IgD-negative memory B cell (primary cell): Measurements from ENCODE around the gene WBP11. TPM values are rescaled to one million over a fixed set of nuclear protein-coding genes. Genes with fewer than 3 reads are reported as not detected.
"Not testable (repeated sequence)": the region's sequence is repeated elsewhere in the genome, so short reads cannot be mapped to it uniquely, and the experiment has no call there.

ENCODE experiments used
- H3K27ac Mint-ChIP-seq, 3 donors: one replicate each; pipeline ENCODE4 v1.8.0; 2020 to 2022; ENCODE audit warnings: mild to moderate bottlenecking in 3 of 3, mixed read lengths in 3 of 3, moderate library complexity in 1 of 3
- H3K27me3 Mint-ChIP-seq: one replicate; pipeline ENCODE4 v1.8.0; 2021; ENCODE audit warnings: mixed read lengths
- H3K36me3 Mint-ChIP-seq: one replicate; pipeline ENCODE4 v1.8.0; 2020; ENCODE audit warnings: mild to moderate bottlenecking, mixed read lengths
- H3K4me1 Mint-ChIP-seq, 3 donors: one replicate each; pipeline ENCODE4 v1.8.0; 2020 to 2022; ENCODE audit warnings: mixed read lengths in 3 of 3, mild to moderate bottlenecking in 1 of 3
- H3K4me3 Mint-ChIP-seq, 4 donors: one replicate each; pipeline ENCODE4 v1.8.0; 2020 to 2022; ENCODE audit warnings: mild to moderate bottlenecking in 4 of 4, mixed read lengths in 4 of 4, moderate library complexity in 3 of 4
- H3K9me3 Mint-ChIP-seq, 3 donors: one replicate each; pipeline ENCODE4 v1.8.0; 2020 to 2021; ENCODE audit warnings: mixed read lengths in 3 of 3, mild to moderate bottlenecking in 1 of 3
- polyA plus RNA-seq: library from polyadenylated mRNA; unstranded; fragments of 300-500 nt; fragmentation: Illumina TruSeq; gene quantifications from one replicate; pipeline ENCODE4 v1.2.3, GENCODE V29; 2021

WBP11 gene
- polyA plus RNA-seq, 1 donor from 2014 or later, result 59.3 TPM

DNA sequence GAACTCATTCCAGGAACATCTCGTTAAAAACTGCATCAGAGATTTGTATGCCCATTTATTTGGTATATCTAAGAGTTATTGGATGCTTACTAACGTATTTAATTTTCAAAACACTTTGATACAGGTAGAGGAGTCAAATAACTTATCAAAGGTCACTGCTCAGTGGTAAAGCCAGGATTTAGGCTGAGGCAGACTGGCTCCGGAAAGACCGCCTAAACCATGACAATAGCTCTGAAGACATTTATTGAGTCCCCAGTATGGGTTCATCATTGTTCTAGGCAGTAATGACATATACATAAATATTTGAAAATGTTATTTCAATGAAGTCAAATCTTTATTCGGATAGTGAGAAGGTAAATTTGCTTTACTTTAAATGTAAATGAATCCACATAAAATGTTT, 30.3 kb downstream of the WBP11 start:
- Mint-ChIP-seq H3K27ac (peak overlapping the region in 2 of 3 donors; percentile 79 to 86), H3K36me3 (no peaks in the 10 kb centered on the region), H3K4me3 (peak overlapping the region; percentile 12 to 97 (median 73)), H3K4me1 (peaks cover 34 to 43% (median 39%) of the 10 kb centered on the region in 3 donors), H3K9me3 (peaks cover 0 to 3% (median 0%) of the 10 kb centered on the region in 3 donors), H3K27me3 (no peaks in the 10 kb centered on the region)

DNA sequence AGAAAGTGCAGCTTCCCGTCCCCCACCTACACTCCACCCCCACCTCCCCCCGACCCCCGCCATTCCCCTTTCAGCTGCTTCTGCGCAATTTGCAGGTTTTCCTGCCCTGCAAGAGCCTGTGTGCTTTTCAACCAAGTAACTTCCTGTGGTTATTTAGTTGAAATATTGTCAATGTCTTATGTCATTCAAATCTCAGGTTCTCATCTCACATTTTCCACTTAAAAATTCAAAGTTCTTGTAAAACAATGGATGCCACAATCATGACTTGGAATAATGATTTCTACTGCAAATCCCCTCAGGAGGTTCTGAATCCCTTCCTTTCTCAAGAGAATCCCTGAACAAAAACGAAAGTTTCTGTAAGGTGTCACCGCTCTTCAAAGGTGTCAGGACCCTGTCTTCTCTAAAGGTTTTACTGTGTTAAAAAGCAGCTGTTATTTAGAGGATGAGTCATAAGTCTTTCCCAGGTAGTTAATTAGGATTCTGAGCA, 31.6 kb downstream of the WBP11 start:
- H3K4me3 Mint-ChIP-seq, result peak overlapping the region; percentile 69 to 97 (median 80)
- H3K4me1 Mint-ChIP-seq, result peaks cover 35 to 53% (median 47%) of the 10 kb centered on the region in 3 donors
- peaks cover 10% of the 10 kb centered on the region for H3K36me3 Mint-ChIP-seq
- peak overlapping the region; percentile 86 to 100 (median 91) for H3K27ac Mint-ChIP-seq
- no peaks in the 10 kb centered on the region for H3K27me3 Mint-ChIP-seq
- H3K9me3 Mint-ChIP-seq, result peaks cover 0 to 4% (median 3%) of the 10 kb centered on the region in 3 donors

DNA sequence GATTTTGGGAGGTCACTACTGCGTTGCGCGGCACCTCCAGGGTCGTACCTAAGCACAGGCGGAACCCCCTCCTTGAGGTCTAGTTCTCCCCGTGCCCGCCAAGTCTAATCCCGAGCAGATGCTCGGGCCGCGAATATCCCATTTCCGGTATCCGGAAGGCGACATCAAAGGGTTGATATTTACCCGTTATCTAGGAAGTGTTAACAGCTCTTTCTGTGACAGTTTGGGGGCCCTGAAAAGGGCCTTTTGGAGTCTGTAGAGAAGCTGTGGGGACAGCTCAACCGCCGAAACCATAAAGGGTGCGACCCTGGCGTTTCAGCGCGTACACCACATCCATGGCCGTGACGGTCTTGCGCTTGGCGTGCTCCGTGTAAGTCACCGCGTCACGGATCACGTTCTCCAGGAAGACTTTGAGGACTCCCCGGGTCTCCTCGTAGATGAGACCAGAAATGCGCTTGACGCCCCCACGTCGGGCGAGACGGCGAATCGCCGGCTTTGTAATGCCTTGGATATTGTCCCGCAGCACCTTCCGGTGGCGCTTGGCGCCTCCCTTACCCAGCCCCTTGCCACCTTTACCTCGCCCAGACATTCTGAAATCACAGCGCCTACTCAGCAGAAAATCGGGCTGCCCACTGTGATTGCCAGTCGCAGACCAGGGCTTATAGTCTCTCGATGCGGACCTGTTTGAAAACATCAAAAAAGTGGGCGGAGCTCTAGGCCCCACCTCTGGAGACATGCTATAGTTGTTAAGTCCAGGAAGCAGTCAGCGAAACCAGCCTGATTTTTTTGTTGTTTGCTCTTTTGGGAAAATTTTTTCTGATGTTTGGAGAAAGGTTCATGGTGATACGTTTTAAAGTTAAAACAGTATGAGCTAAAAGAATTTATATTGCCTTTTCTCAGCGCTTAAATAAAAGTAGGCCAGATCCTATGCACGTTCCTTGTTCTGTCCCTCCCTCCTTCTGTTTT, 32.5 kb downstream of the WBP11 start:
- H3K4me3 Mint-ChIP-seq, result peak overlapping the region; percentile 89 to 99 (median 99)
- peak overlapping the region; percentile 91 to 100 (median 99) for H3K27ac Mint-ChIP-seq
- H3K36me3 Mint-ChIP-seq, result peaks cover 15% of the 10 kb centered on the region
- peaks cover 1 to 10% (median 3%) of the 10 kb centered on the region in 3 donors for H3K9me3 Mint-ChIP-seq
- H3K4me1 Mint-ChIP-seq, result peaks cover 31 to 47% (median 44%) of the 10 kb centered on the region in 3 donors
- no peaks in the 10 kb centered on the region for H3K27me3 Mint-ChIP-seq

DNA sequence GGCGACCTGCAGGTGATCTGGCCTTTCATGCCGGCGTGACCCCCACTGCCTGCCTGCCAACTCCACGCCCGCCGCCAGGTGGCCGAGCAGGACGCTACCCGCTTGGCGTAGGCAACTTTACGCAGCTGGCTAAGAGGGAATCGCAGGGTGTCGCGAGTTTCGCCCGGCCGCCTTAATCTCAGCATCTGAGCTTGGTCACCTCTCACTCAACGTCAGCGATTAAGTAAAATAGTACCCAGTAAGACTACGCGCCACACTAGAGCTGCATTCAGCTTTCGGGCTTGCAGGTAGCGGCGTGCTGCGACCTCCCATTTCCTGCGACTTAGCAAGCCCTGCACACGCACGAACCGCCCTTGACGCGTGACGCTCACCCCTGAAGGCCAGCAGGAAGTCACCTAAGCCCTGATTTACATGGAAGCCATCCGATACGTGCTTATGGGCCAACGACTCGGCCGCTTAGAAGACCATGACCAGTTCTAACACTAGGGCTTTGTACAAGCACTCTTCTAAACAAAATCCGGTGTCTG, 33.2 kb downstream of the WBP11 start:
- Mint-ChIP-seq H3K9me3 (peaks cover 1 to 13% (median 3%) of the 10 kb centered on the region in 3 donors), H3K36me3 (peaks cover 19% of the 10 kb centered on the region), H3K27me3 (no peaks in the 10 kb centered on the region), H3K27ac (peak overlapping the region; percentile 91 to 100 (median 99)), H3K4me3 (peak overlapping the region; percentile 89 to 99 (median 99)), H3K4me1 (peaks cover 25 to 43% (median 41%) of the 10 kb centered on the region in 3 donors)

DNA sequence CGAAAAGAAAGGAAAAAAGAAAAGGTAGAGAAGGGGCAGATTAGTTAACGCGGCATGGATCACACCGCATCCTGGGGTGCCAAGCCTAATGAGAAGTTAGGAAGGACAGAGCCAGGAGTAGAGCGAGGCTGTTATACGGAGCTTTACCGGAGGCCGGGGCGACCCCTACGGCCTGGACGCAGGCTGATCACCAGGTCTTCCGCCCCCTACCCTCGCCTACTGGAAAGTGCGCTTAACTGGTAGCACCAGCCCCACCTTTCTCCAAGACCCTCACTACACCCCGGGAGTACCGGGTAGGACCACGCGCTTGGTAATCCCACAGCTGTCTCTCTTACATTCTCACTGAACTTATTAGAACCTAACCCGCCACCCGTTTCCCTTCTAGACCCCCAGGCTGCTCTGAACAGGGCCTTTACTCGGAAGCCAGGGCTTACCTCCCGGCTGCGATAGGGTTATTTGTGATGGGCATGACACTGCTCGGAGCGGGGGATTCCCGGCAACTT, 33.8 kb downstream of the WBP11 start:
- Mint-ChIP-seq H3K27ac (peak overlapping the region; percentile 91 to 100 (median 99)), H3K9me3 (peaks cover 1 to 13% (median 3%) of the 10 kb centered on the region in 3 donors), H3K4me3 (peak overlapping the region; percentile 89 to 99 (median 99)), H3K4me1 (peaks cover 24 to 40% (median 37%) of the 10 kb centered on the region in 3 donors), H3K27me3 (no peaks in the 10 kb centered on the region), H3K36me3 (peaks cover 20% of the 10 kb centered on the region)

DNA sequence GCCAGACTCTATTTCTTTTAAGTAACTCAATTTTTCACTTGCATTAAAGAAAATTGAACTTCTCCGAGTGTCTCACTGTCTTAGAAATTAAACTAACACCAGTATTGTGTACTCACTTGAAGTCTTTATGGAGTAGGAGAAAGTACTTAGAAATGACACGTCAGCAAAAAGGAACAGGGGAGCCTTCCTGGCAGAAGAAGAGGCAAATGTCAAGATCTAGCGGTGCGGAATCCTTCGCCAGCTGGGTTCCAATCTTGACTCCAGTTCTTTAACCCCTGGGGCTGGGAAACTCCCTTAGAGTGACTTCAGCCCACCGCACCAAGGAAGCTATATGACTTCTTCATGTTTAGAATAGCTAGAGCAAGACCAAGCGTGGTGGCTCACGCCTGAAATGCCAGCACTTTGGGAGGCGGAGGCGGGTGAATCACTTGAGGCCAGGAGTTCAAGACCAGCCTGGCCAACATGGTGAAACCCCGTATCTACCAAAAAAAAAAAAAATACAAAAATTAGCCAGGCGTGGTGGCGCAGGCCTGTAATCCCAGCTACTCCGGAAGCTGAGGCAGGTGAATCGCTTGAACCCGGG, 34.4 kb downstream of the WBP11 start:
- Mint-ChIP-seq H3K27ac (peak overlapping the region; percentile 91 to 100 (median 99)), H3K9me3 (peaks cover 1 to 13% (median 3%) of the 10 kb centered on the region in 3 donors), H3K27me3 (no peaks in the 10 kb centered on the region), H3K36me3 (peaks cover 20% of the 10 kb centered on the region), H3K4me3 (peak overlapping the region; percentile 89 to 99 (median 99)), H3K4me1 (peaks cover 18 to 34% (median 33%) of the 10 kb centered on the region in 3 donors)

DNA sequence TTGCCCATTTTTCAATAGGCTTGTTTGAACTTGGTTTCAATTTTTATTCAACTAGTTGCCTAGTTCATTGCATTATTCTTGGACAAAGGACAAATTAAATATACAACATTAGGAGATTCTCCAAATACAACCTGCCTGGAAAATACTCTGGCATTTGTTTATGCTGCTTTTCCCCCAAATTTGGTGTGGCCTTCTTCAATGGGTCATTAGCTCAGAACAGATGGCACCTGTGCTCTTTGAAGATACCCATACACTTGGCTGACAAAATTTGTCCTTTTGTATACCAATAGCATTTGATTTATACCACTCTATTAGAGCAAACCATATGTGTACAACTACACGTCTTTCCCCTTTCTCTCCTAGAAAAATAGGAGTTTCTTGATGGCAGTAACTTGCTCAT, 35.7 kb downstream of the WBP11 start:
- H3K27ac Mint-ChIP-seq, result peak overlapping the region in 1 of 3 donors; percentile 53
- H3K27me3 Mint-ChIP-seq, result no peaks in the 10 kb centered on the region
- H3K9me3 Mint-ChIP-seq, result peaks cover 1 to 13% (median 3%) of the 10 kb centered on the region in 3 donors
- H3K4me1 Mint-ChIP-seq, result peaks cover 16 to 35% (median 34%) of the 10 kb centered on the region in 3 donors
- H3K4me3 Mint-ChIP-seq, result peak overlapping the region in 3 of 4 donors; percentile 45 to 99 (median 99)
- peaks cover 22% of the 10 kb centered on the region for H3K36me3 Mint-ChIP-seq

DNA sequence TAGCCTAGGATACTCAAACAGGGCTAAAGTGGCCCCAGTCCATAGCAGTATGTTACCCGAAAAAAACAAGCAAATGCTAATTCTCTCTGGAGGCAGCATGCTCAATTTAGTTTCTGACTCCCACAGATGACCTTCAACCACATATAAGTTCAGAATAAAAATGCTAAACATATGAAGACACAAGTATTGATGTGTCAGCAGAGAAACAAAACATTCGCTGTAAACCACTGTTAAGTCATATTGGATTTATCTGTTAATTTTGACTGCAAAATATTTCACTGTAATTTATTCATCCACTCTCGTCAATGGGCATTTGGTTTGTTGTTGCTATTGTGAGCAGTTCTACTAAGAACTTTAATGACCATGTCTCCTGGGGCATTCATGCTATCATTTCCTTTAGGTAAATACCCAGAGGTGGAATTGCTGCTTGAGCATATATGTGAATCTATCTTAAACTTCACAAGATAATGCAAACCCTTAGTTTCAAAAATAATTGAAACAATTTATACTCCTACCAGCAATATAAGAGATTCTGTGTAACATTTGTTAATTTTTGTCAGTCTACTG, 36.5 kb downstream of the WBP11 start:
- peaks cover 1 to 22% (median 3%) of the 10 kb centered on the region in 3 donors for H3K9me3 Mint-ChIP-seq
- H3K4me3 Mint-ChIP-seq, result peak overlapping the region in 3 of 4 donors; percentile 33 to 76 (median 65)
- H3K36me3 Mint-ChIP-seq, result peaks cover 29% of the 10 kb centered on the region
- no peaks in the 10 kb centered on the region for H3K27me3 Mint-ChIP-seq
- H3K27ac Mint-ChIP-seq, result peak overlapping the region; percentile 64 to 84 (median 82)
- H3K4me1 Mint-ChIP-seq, result peaks cover 16 to 34% (median 31%) of the 10 kb centered on the region in 3 donors

DNA sequence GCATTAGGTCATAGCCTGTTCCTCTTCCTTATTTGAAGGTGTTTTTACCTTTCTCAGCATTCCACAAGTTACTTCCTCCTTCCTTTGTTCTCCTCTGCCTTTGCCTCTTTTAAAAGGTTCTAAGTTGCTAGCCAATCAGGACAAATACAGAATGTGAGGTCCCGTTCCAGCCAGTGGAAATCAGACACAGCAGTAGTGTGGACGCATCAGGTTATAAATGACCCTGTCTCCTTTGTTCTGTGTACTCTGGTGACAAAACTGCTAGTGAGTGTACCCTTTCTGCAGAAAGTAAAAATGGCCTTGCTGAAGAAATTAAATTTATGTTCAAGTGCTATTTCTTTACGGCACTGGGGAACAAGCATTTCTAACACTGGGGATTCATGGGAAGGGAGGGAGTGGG, 37.3 kb downstream of the WBP11 start:
- H3K9me3 Mint-ChIP-seq, result peaks cover 1 to 23% (median 3%) of the 10 kb centered on the region in 3 donors
- H3K27ac Mint-ChIP-seq, result peak overlapping the region in 1 of 3 donors; percentile 50
- peaks cover 13 to 28% (median 27%) of the 10 kb centered on the region in 3 donors for H3K4me1 Mint-ChIP-seq
- H3K27me3 Mint-ChIP-seq, result not testable (repeated sequence)
- peak overlapping the region in 1 of 4 donors; percentile 47 for H3K4me3 Mint-ChIP-seq
- H3K36me3 Mint-ChIP-seq, result peaks cover 33% of the 10 kb centered on the region

DNA sequence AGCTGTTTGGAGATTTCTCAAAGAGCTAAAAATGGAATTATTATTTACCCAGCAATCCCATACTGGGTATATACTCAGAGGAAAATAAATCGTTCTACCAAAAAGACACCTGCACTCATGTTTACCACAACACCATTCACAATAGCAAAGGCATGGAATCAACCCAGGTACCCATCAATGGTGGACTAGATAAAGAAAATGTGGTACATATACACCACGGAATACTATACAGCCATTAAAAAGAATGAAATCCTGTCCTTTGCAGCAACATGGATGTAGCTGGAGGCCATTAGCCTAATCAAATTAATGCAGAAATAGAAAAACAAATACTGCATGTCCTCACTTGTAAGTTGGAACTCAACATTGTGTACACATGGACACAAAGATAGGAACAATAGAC, 37.9 kb downstream of the WBP11 start:
- peak overlapping the region in 1 of 4 donors; percentile 47 for H3K4me3 Mint-ChIP-seq
- H3K4me1 Mint-ChIP-seq, result peaks cover 9 to 27% (median 27%) of the 10 kb centered on the region in 3 donors
- H3K27me3 Mint-ChIP-seq, result no peaks in the 10 kb centered on the region
- H3K27ac Mint-ChIP-seq, result peak overlapping the region in 1 of 3 donors; percentile 50
- peaks cover 1 to 23% (median 2%) of the 10 kb centered on the region in 3 donors for H3K9me3 Mint-ChIP-seq
- H3K36me3 Mint-ChIP-seq, result peaks cover 33% of the 10 kb centered on the region

DNA sequence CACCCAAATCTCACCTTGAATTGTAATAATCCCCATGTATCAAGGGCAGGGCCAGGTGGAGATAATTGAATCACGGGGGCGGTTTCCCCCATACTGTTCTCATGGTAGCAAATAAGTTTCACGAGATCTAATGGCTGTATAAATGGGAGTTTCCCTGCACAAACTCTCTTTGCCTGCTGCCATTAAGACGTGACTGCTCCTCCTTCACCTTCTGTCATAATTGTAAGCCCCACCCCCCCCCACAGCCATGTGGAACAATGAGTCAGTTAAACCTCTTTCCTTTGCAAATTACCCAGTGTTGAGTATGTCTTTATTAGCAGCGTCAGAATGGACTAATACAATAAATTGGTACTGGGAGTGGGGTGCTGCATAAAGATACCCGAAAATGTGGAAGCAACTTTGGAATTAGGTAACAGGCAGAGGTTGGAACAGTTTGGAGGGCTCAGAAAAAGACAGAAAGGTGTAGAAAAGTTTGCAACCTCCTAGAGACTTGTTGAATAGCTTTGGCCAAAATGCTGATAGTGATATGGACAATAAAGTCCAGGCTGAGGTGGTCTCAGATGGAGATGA, 43.5 kb downstream of the WBP11 start:
- not testable (repeated sequence) for H3K27me3 Mint-ChIP-seq, H3K27ac Mint-ChIP-seq, H3K4me3 Mint-ChIP-seq
- Mint-ChIP-seq H3K4me1 (peaks cover 6 to 12% (median 10%) of the 10 kb centered on the region in 3 donors), H3K9me3 (peaks cover 3 to 16% (median 5%) of the 10 kb centered on the region in 3 donors), H3K36me3 (peaks cover 22% of the 10 kb centered on the region)

DNA sequence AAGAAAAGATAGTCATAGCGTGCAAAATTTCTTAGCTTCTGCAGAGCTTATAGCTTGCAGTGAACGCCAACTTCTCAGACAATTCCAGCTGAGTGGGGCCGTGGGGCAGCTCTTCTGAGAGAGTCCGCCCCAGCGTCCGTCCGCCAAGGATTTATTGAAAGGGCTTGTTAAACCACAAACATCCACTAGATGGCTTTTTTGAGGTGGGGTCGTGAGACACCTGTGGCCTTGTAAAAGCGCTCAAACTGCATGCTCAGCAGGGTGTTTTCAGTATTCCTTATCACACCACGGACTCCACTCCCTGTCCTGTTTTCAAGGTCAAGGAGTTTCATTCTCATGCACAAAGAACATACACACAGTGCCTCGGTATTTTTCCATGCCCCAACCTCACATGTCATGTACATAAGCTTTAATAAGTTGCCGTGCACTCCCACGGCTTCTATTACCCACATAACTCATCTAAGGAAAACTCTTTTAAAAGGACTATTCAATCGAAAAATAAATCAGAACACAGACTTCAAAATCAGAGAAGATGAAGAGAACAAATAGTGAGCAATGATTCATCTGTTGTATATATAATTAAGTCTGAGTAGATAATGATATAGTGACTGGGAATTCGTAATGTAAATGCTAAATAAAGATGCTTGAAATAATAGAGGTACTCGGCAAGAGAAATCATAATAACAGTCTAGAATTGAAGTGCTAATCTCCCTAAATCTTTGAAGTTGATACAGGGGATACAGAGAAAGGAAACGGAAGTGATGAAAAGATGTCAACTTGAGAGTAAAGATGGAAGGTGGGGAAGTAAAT, 46.7 kb downstream of the WBP11 start:
- peaks cover 3 to 6% (median 5%) of the 10 kb centered on the region in 3 donors for H3K9me3 Mint-ChIP-seq
- peaks cover 3 to 14% (median 9%) of the 10 kb centered on the region in 3 donors for H3K4me1 Mint-ChIP-seq
- H3K36me3 Mint-ChIP-seq, result peaks cover 10% of the 10 kb centered on the region
- no peak overlapping the region for H3K27ac Mint-ChIP-seq
- H3K4me3 Mint-ChIP-seq, result no peak overlapping the region
- no peaks in the 10 kb centered on the region for H3K27me3 Mint-ChIP-seq

DNA sequence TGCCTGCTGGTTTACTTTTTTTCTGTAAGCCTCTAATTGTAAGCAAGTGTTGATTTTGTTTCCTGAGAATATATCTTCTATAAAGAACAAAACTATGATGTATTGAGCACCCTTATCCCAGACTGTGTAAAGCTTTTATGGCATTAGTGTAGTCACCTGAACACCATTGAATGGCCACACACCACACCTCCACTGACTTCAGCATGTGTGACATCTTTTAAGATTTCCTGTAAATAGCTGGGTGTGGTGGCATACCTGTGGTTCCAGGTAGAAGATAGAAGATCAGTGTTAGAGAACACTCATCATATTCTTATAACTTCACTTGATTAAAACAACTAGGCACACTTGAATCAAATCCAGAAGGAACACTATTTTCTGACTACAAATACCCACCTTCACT, 51.3 kb downstream of the WBP11 start:
- Mint-ChIP-seq H3K4me3 (no peak overlapping the region), H3K4me1 (peaks cover 3 to 9% (median 7%) of the 10 kb centered on the region in 3 donors), H3K27ac (no peak overlapping the region), H3K9me3 (peaks cover 0 to 3% (median 1%) of the 10 kb centered on the region in 3 donors), H3K36me3 (peaks cover 8% of the 10 kb centered on the region), H3K27me3 (no peaks in the 10 kb centered on the region)
